GM12878 (cell line): ENCODE results near the gene SELENOH. TPM values are rescaled to one million over a fixed set of nuclear protein-coding genes. Genes with fewer than 3 reads are reported as not detected.
A peak's percentile ranks its signal among the peaks of the same experiment; 100 is the strongest.

Experiments used
- ATAC-seq: fragments of 200-7000 bp; cut with Tn5 transposase; 3 replicates; pipeline ENCODE4 v1.9.1; 2020; ENCODE audit warnings: mild to moderate bottlenecking, moderate library complexity
- BruUV-seq: library from RNA; stranded (reverse); fragments of 400-500 nt; replicated peaks from 2 replicates; lab custom pipeline; 2021; lab: Mats Ljungman, UMichigan
- CTCF ChIA-PET: fragments of 300-600 bp; sonication (Branson Sonifier 250); formaldehyde crosslinking; extraction: SDS; loops from one replicate; lab custom pipeline; 2021; ENCODE audit warnings: inconsistent platforms; lab: Yijun Ruan, JAX
- POLR2A ChIA-PET: fragments of 350-600 bp; formaldehyde crosslinking; extraction: SDS; loops from one replicate; lab custom pipeline; 2021; ENCODE audit warnings: inconsistent platforms; lab: Charles Lee
- RAD21 ChIA-PET: fragments of 300-600 bp; sonication (Branson Sonifier 250); formaldehyde crosslinking; loops from one replicate; lab custom pipeline; 2023; ENCODE audit warnings: antibody characterized with exemption; ENCODE audit not compliant: unreplicated experiment; lab: Charles Lee
- SMC1A ChIA-PET: fragments of 300-600 bp; sonication (Branson Sonifier 250); formaldehyde crosslinking; loops from one replicate; lab custom pipeline; 2023; ENCODE audit not compliant: unreplicated experiment, uncharacterized antibody; lab: Charles Lee
- DNase-seq: peaks from one replicate; pipeline ENCODE4 v3.0.0-alpha.2; 2011; ENCODE audit warnings: low read depth, low spot score
- FAIRE-seq: peaks from 3 replicates; lab custom pipeline; 2011; peaks lifted over from hg19 to GRCh38; lab: Jason Lieb, UNC
- H2AFZ ChIP-seq: 2 replicates; pipeline ENCODE4 v1.6.0; 2011; ENCODE audit warnings: low read depth, low read length, control low read depth; ENCODE audit not compliant: control insufficient read depth
- H3K27ac ChIP-seq: 2 replicates; pipeline ENCODE4 v1.5.1; 2011; ENCODE audit warnings: control low read depth; ENCODE audit not compliant: control insufficient read depth, insufficient read depth
- H3K27me3 ChIP-seq, 2 experiments: replicated peaks in 1 of 2; 2 replicates each; pipeline versions ENCODE4 v1.6.0 to v1.6.1; 2011; ENCODE audit warnings: low read length in 1 of 2; ENCODE audit not compliant: control insufficient read depth in 2 of 2, insufficient read depth in 2 of 2
- H3K36me3 ChIP-seq, 2 experiments: 2 replicates each; pipeline ENCODE4 v1.5.1; 2011; ENCODE audit warnings: low read length in 1 of 2; ENCODE audit not compliant: control insufficient read depth in 2 of 2, insufficient read depth in 2 of 2
- H3K4me1 ChIP-seq: 2 replicates; pipeline ENCODE4 v1.6.1; 2011; ENCODE audit warnings: mild to moderate bottlenecking, low read length, moderate library complexity, mixed read lengths; ENCODE audit not compliant: control insufficient read depth, insufficient read depth
- H3K4me2 ChIP-seq: 2 replicates; pipeline ENCODE4 v1.6.0; 2011; ENCODE audit warnings: control low read depth; ENCODE audit not compliant: control insufficient read depth, insufficient read depth
- H3K4me3 ChIP-seq: fragments of 200-600 bp; sonication (generic); 2 replicates; pipeline ENCODE4 v1.5.1; 2016
- H3K79me2 ChIP-seq: 2 replicates; pipeline ENCODE4 v1.6.0; 2011; ENCODE audit warnings: low read length; ENCODE audit not compliant: control insufficient read depth, insufficient read depth
- H3K9ac ChIP-seq: 2 replicates; pipeline ENCODE4 v1.8.0; 2011; ENCODE audit warnings: low read length, control low read depth, mixed read lengths; ENCODE audit not compliant: control insufficient read depth, insufficient read depth
- H3K9me3 ChIP-seq: replicated peaks from 3 replicates; pipeline ENCODE4 v1.5.1; 2011; ENCODE audit warnings: mild to moderate bottlenecking, low read length; ENCODE audit not compliant: control insufficient read depth, insufficient read depth
- H4K20me1 ChIP-seq: 2 replicates; pipeline ENCODE4 v1.6.0; 2011; ENCODE audit not compliant: control insufficient read depth, insufficient read depth
- CEBPB ChIP-seq, 2 experiments: fragments of 150-350 bp in 1 of 2; IDR thresholded peaks; 2 replicates each; pipeline ENCODE4 v1.6.1; 2012 to 2014; ENCODE audit warnings: low read depth in 2 of 2, low read length in 2 of 2, borderline replicate concordance in 1 of 2, inconsistent platforms in 1 of 2
- ELK1 ChIP-seq: IDR thresholded peaks from 2 replicates; pipeline ENCODE4 v1.6.1; 2012; ENCODE audit warnings: low read depth, low read length, improper control_type of control experiment
- FOXM1 ChIP-seq: IDR thresholded peaks from 2 replicates; pipeline ENCODE4 v1.6.1; 2012; ENCODE audit warnings: low read depth, mild to moderate bottlenecking, inconsistent platforms, low read length, moderate library complexity
- RUNX3 ChIP-seq: IDR thresholded peaks from 2 replicates; pipeline ENCODE4 v1.6.1; 2012; ENCODE audit warnings: low read length, inconsistent platforms
- WGBS: methylation state at CpG from one replicate; pipeline ENCODE4 v1.1.6; 2016; ENCODE audit warnings: low lambda C conversion rate; ENCODE audit not compliant: insufficient replicate concordance, insufficient coverage; ENCODE audit errors: missing lambda C conversion rate; 5-methylcytosine and 5-hydroxymethylcytosine counted together
- in situ Hi-C: fragments of 300-500 bp; cut with MboI; formaldehyde crosslinking; loops from 9 replicates; pipeline ENCODE4 v1.14.3; 2018; ENCODE audit warnings: mixed read lengths
- intact Hi-C: fragments of 100-400 bp; cut with micrococcal nuclease; formaldehyde crosslinking; loops from one replicate; pipeline ENCODE4 v1.14.2; 2022; ENCODE audit not compliant: unreplicated experiment
- polyA plus RNA-seq, 11 experiments: library from polyadenylated mRNA; depleted of rRNA in 4 of 11; unstranded in 6 of 11; stranded (reverse) in 5 of 11; fragments of >200 nt; fragmentation: Nextera tagmentation in 4 of 11; fragmentation: Illumina TruSeq in 1 of 11; extraction: Ambion mirVana in 4 of 11; extraction: Trizol in 1 of 11; gene quantifications; 1 replicate in 1 of 11; 2 replicates in 10 of 11; pipeline versions ENCODE4 v1.2.1 to v1.2.3, GENCODE V29; 2011 to 2016; ENCODE audit warnings: inconsistent platforms in 2 of 11, missing spikeins in 2 of 11, low read depth in 1 of 11
- total RNA-seq, 4 experiments: library from RNA; depleted of rRNA in 3 of 4; stranded (reverse); fragments of >200 nt in 3 of 4; fragmentation: Illumina TruSeq in 1 of 4; extraction: Trizol in 1 of 4; gene quantifications; 2 replicates each; pipeline versions ENCODE4 v1.2.1 to v1.2.3, GENCODE V29; 2013 to 2021

Gene SELENOH
- total and polyA plus RNA-seq, 10 of the 15 experiments (the other 5 are each of a cell fraction or from before 2014, with no cell fraction given): 20.3 to 458 (median 200) TPM

GRCh38 chr11:57742087-57742452 is 779 bp downstream of the SELENOH start:
- SMC1A ChIA-PET: interaction anchor here (1.1 to 8.3 kb wide), 12 partner anchors 10 to 101 kb away, joined by 3 to 83 read pairs (median 6); partner anchors contain the start of gene BTBD18
- intact Hi-C loops: loop anchor here (2.0 kb wide), 1 partner anchor 19 kb away; the partner anchor contains the start of gene CTNND1
- no peaks in the 10 kb centered on the region for H3K9me3 ChIP-seq
- peaks cover 21% of the 10 kb centered on the region for H3K79me2 ChIP-seq
- POLR2A ChIA-PET: interaction anchor here (0.6 to 6.4 kb wide), 14 partner anchors 10 to 263 kb away, joined by 3 to 63 read pairs (median 6); partner anchors contain the start of genes CTNND1, MED19, TMX2 and ZDHHC5
- no peak overlapping the region; the same call in 1 of the 2 replicates for H2AFZ ChIP-seq
- 1% methylated on average over 10 of the region's 10 CpGs for WGBS
- no peaks in the 10 kb centered on the region for H3K4me1 ChIP-seq
- RAD21 ChIA-PET: interaction anchor here (1.1 to 2.4 kb wide), 8 partner anchors 16 to 101 kb away, joined by 3 to 24 read pairs (median 4); partner anchors contain the start of gene MED19
- in situ Hi-C loops: no loop called here
- FAIRE-seq: no peak
- peaks cover 20 to 27% of the 10 kb centered on the region in 2 experiments for H3K36me3 ChIP-seq
- no peaks in the 10 kb centered on the region for H3K27me3 ChIP-seq
- no peak for ATAC-seq
- H3K9ac ChIP-seq: peak overlapping the region; percentile 98
- H3K4me3 ChIP-seq: peak overlapping the region; percentile 95
- no peak for DNase-seq
- no peaks in the 10 kb centered on the region for H4K20me1 ChIP-seq
- CTCF ChIA-PET: interaction anchor here (0.7 to 12.2 kb wide), 9 partner anchors 8 to 781 kb away, joined by 3 to 227 read pairs (median 3); partner anchors contain the start of gene BTBD18
- peak overlapping the region; percentile 80 for H3K4me2 ChIP-seq
- TF ChIP-seq FOXM1 (0 out of 2 replicates have a peak, but pooled peaks have one; percentile 2), CEBPB (IDR thresholded peaks at IDR 0.05; ENCODE audit: borderline replicate concordance in 1 of 2, low read depth in 2 of 2, low read length in 2 of 2) (no peak), RUNX3 (0 out of 2 replicates have a peak, but pooled peaks have one; percentile 10), ELK1 (no peak)
- peak overlapping the region; percentile 96 for H3K27ac ChIP-seq
- BruUV-seq: TSS peak; percentile 79
